GM23248 (cell line): ENCODE results near the gene SEZ6. TPM values are rescaled to one million over a fixed set of nuclear protein-coding genes. Genes with fewer than 3 reads are reported as not detected.

ENCODE experiments used
- DNase-seq: peaks from one replicate; pipeline ENCODE4 v3.0.0-alpha.2; 2015
- H2AFZ ChIP-seq: fragments of 200-600 bp; sonication (generic); 2 replicates; pipeline ENCODE4 v1.6.1; 2016; ENCODE audit warnings: antibody characterized with exemption
- H3F3A ChIP-seq: fragments of 200-600 bp; sonication (generic); 2 replicates; pipeline ENCODE4 v1.6.1; 2016; ENCODE audit warnings: mild to moderate bottlenecking, antibody characterized with exemption, mixed run types; ENCODE audit not compliant: insufficient read depth
- H3K27ac ChIP-seq: fragments of 200-600 bp; sonication (generic); 2 replicates; pipeline ENCODE4 v1.5.1; 2016; ENCODE audit warnings: mild to moderate bottlenecking
- H3K27me3 ChIP-seq: fragments of 200-600 bp; sonication (generic); replicated peaks from 2 replicates; pipeline ENCODE4 v1.6.1; 2016; ENCODE audit warnings: mild to moderate bottlenecking; ENCODE audit not compliant: insufficient read depth
- H3K36me3 ChIP-seq: fragments of 200-600 bp; sonication (generic); 2 replicates; pipeline ENCODE4 v1.6.1; 2016; ENCODE audit warnings: low read depth, mild to moderate bottlenecking
- H3K4me1 ChIP-seq: fragments of 200-600 bp; sonication (generic); 2 replicates; pipeline ENCODE4 v1.6.1; 2016; ENCODE audit warnings: mild to moderate bottlenecking; ENCODE audit not compliant: insufficient read depth
- H3K4me2 ChIP-seq: fragments of 200-600 bp; sonication (generic); one replicate; pipeline ENCODE4 v1.6.1; 2016; ENCODE audit warnings: mild to moderate bottlenecking; ENCODE audit not compliant: unreplicated experiment
- H3K4me3 ChIP-seq: fragments of 200-600 bp; sonication (generic); 2 replicates; pipeline ENCODE4 v1.5.1; 2016; ENCODE audit warnings: mild to moderate bottlenecking
- H3K79me2 ChIP-seq: fragments of 200-600 bp; sonication (generic); 2 replicates; pipeline ENCODE4 v1.6.1; 2016; ENCODE audit warnings: mild to moderate bottlenecking; ENCODE audit not compliant: insufficient read depth
- H3K9ac ChIP-seq: fragments of 200-600 bp; sonication (generic); 2 replicates; pipeline ENCODE4 v1.6.1; 2016; ENCODE audit warnings: mild to moderate bottlenecking
- H3K9me2 ChIP-seq: fragments of 200-600 bp; sonication (generic); 2 replicates; pipeline ENCODE4 v1.6.1; 2016; ENCODE audit warnings: mixed run types, mild to moderate bottlenecking, moderate library complexity; ENCODE audit not compliant: insufficient read depth
- H3K9me3 ChIP-seq: fragments of 200-600 bp; sonication (generic); one replicate; pipeline ENCODE4 v1.6.1; 2017; ENCODE audit warnings: low read depth
- H4K20me1 ChIP-seq: fragments of 200-600 bp; sonication (generic); 2 replicates; pipeline ENCODE4 v1.6.0; 2016; ENCODE audit not compliant: insufficient read depth
- EZH2 ChIP-seq: fragments of 200-600 bp; sonication (generic); IDR thresholded peaks from 2 replicates; pipeline ENCODE4 v1.6.1; 2018; ENCODE audit warnings: antibody characterized with exemption, mild to moderate bottlenecking; ENCODE audit not compliant: insufficient read depth, poor library complexity, severe bottlenecking
- EZH2phosphoT487 ChIP-seq: fragments of 200-600 bp; sonication (generic); IDR thresholded peaks from 2 replicates; pipeline ENCODE4 v1.6.1; 2018; ENCODE audit warnings: antibody characterized with exemption, moderate library complexity, mild to moderate bottlenecking, low read depth; ENCODE audit not compliant: insufficient read depth
- WGBS, 2 experiments: methylation state at CpG; one replicate each; pipeline ENCODE4 v1.1.6; 2015 to 2017; ENCODE audit warnings: low lambda C conversion rate in 2 of 2, low coverage in 1 of 2; ENCODE audit errors: missing lambda C conversion rate in 2 of 2; 5-methylcytosine and 5-hydroxymethylcytosine counted together
- in situ Hi-C: fragments of 300-500 bp; cut with MboI; formaldehyde crosslinking; loops from 2 replicates; pipeline ENCODE4 v1.15.0; 2020
- polyA plus RNA-seq: library from polyadenylated mRNA; unstranded; fragments of >200 nt; fragmentation: Nextera tagmentation; extraction: Ambion mirVana; gene quantifications from 2 replicates; pipeline ENCODE4 v1.2.1, GENCODE V29; 2016
- total RNA-seq: library from RNA; depleted of rRNA; stranded (reverse); fragments of >200 nt; shearing (Covaris generic); gene quantifications from 2 replicates; pipeline ENCODE4 v1.2.3, GENCODE V29; 2014

The SEZ6 gene
- total and polyA plus RNA-seq, 2 experiments from 2014 or later = not detected

GRCh38 chr17:29016345-29017210 is 10.7 kb upstream of the SEZ6 start:
- Histone ChIP-seq H3K36me3 (no peaks in the 10 kb centered on the region), H3K9me2 (no peaks in the 10 kb centered on the region), H3K9me3 (no peaks in the 10 kb centered on the region), H3K27me3 (peaks cover 70% of the 10 kb centered on the region), H3K4me1 (no peaks in the 10 kb centered on the region), H3K4me3 (no peak overlapping the region), H2AFZ (no peak overlapping the region), H3K79me2 (no peaks in the 10 kb centered on the region), H4K20me1 (no peaks in the 10 kb centered on the region), H3F3A (no peaks in the 10 kb centered on the region), H3K27ac (no peak overlapping the region), H3K4me2 (no peak overlapping the region), H3K9ac (no peak overlapping the region)
- no peak for DNase-seq
- in situ Hi-C loops = no loop called here
- no peak for TF ChIP-seq EZH2phosphoT487
- 31 to 33% methylated on average over 13 of the region's 13 CpGs for WGBS, 2 experiments

- Histone ChIP-seq H3K36me3 (no peaks in the 10 kb centered on the region), H3K9ac (no peak overlapping the region), H3K4me1 (no peaks in the 10 kb centered on the region), H3K4me2 (no peak overlapping the region), H3K9me2 (no peaks in the 10 kb centered on the region), H4K20me1 (no peaks in the 10 kb centered on the region), H3K79me2 (no peaks in the 10 kb centered on the region), H2AFZ (no peak overlapping the region), H3K27ac (no peak overlapping the region), H3K4me3 (no peak overlapping the region), H3F3A (no peaks in the 10 kb centered on the region), H3K9me3 (no peaks in the 10 kb centered on the region), H3K27me3 (peaks cover 68% of the 10 kb centered on the region)
- in situ Hi-C loops = no loop called here
- TF ChIP-seq EZH2 (no peak), EZH2phosphoT487 (no peak)
- WGBS, 2 experiments = 41 to 47% methylated on average over 5 of the region's 5 CpGs
- DNase-seq = no peak
Observed at GRCh38 chr17:29014716-29015115, 8.9 kb upstream of the SEZ6 start.

- Histone ChIP-seq H3K9me3 (no peaks in the 10 kb centered on the region), H3K4me2 (no peak overlapping the region), H3K27ac (no peak overlapping the region), H4K20me1 (no peaks in the 10 kb centered on the region), H3F3A (no peaks in the 10 kb centered on the region), H3K9ac (no peak overlapping the region), H3K9me2 (no peaks in the 10 kb centered on the region), H3K36me3 (no peaks in the 10 kb centered on the region), H3K27me3 (peaks cover 55% of the 10 kb centered on the region), H3K4me3 (no peak overlapping the region), H3K79me2 (no peaks in the 10 kb centered on the region), H3K4me1 (no peaks in the 10 kb centered on the region), H2AFZ (no peak overlapping the region)
- DNase-seq = no peak
- 43 to 44% methylated on average over 1 of the region's 1 CpG for WGBS, 2 experiments
- in situ Hi-C loops = no loop called here
- TF ChIP-seq EZH2 (no peak), EZH2phosphoT487 (no peak)
Observed at GRCh38 chr17:29012535-29012934, 6.7 kb upstream of the SEZ6 start.

GRCh38 chr17:29010586-29010985 is 4.8 kb upstream of the SEZ6 start:
- DNase-seq = no peak
- no peaks in the 10 kb centered on the region for H3K9me2 ChIP-seq
- no peaks in the 10 kb centered on the region for H3K9me3 ChIP-seq
- no peak overlapping the region for H3K4me3 ChIP-seq
- no peak overlapping the region for H3K9ac ChIP-seq
- H3K4me1 ChIP-seq = no peaks in the 10 kb centered on the region
- in situ Hi-C loops = no loop called here
- H3K79me2 ChIP-seq = no peaks in the 10 kb centered on the region
- no peak overlapping the region for H3K27ac ChIP-seq
- no peaks in the 10 kb centered on the region for H3F3A ChIP-seq
- H3K4me2 ChIP-seq = no peak overlapping the region
- H3K27me3 ChIP-seq = peaks cover 42% of the 10 kb centered on the region
- 39 to 43% methylated on average over 7 of the region's 7 CpGs for WGBS, 2 experiments
- H4K20me1 ChIP-seq = no peaks in the 10 kb centered on the region
- no peak overlapping the region for H2AFZ ChIP-seq
- TF ChIP-seq EZH2 = no peak
- no peak for TF ChIP-seq EZH2phosphoT487
- H3K36me3 ChIP-seq = no peaks in the 10 kb centered on the region

GRCh38 chr17:29010129-29010528 is 4.3 kb upstream of the SEZ6 start:
- Histone ChIP-seq H3F3A (no peaks in the 10 kb centered on the region), H3K27me3 (peaks cover 44% of the 10 kb centered on the region), H3K79me2 (no peaks in the 10 kb centered on the region), H4K20me1 (no peaks in the 10 kb centered on the region), H2AFZ (no peak overlapping the region), H3K9me2 (no peaks in the 10 kb centered on the region), H3K9me3 (no peaks in the 10 kb centered on the region), H3K36me3 (no peaks in the 10 kb centered on the region), H3K4me1 (no peaks in the 10 kb centered on the region), H3K4me3 (no peak overlapping the region), H3K9ac (no peak overlapping the region), H3K27ac (no peak overlapping the region), H3K4me2 (no peak overlapping the region)
- in situ Hi-C loops = no loop called here
- TF ChIP-seq EZH2phosphoT487 (no peak), EZH2 (no peak)
- no peak for DNase-seq
- 7 to 8% methylated on average over 3 of the region's 3 CpGs for WGBS, 2 experiments
